ENCODE measurements around the gene RHOBTB3. TPM values are rescaled to one million over a fixed set of nuclear protein-coding genes. Genes with fewer than 3 reads are reported as not detected.

The RHOBTB3 gene
- total RNA-seq, 4 donors from 2014 or later, result 16.7 to 39.4 (median 28.2) TPM

DNA sequence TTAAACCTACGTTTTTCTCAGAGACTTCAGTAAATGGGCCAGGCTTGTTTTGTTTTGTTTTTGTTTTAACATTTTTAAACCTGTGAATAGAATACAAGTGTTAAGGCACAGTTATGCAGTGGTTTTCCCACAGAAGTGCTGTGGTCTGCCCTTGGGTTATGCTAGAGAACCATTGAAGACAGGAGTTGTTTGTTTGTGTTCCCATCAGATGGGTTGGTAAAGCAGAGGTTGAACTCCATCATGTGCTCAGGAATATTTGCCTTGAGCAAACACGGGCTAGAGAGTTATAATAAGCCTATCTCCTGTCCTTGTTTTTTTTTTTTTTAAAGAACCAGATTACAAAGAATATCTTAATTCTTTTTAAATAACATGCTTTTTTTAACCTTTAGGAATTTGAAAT lies 28.5 kb downstream of the RHOBTB3 start:
- WGBS, 2 donors, result 43 to 44% methylated on average over 2 of the region's 2 CpGs
- H3K4me3 ChIP-seq (ENCODE audit: low read depth, poor library complexity, severe bottlenecking), result no peak overlapping the region
- intact Hi-C loops (cut with DNase I; ENCODE audit: low total_unique reads), result no loop called here
- no peak for TF ChIP-seq POLR2A (IDR thresholded peaks at IDR 0.05)
- TF ChIP-seq, protein P1, sequence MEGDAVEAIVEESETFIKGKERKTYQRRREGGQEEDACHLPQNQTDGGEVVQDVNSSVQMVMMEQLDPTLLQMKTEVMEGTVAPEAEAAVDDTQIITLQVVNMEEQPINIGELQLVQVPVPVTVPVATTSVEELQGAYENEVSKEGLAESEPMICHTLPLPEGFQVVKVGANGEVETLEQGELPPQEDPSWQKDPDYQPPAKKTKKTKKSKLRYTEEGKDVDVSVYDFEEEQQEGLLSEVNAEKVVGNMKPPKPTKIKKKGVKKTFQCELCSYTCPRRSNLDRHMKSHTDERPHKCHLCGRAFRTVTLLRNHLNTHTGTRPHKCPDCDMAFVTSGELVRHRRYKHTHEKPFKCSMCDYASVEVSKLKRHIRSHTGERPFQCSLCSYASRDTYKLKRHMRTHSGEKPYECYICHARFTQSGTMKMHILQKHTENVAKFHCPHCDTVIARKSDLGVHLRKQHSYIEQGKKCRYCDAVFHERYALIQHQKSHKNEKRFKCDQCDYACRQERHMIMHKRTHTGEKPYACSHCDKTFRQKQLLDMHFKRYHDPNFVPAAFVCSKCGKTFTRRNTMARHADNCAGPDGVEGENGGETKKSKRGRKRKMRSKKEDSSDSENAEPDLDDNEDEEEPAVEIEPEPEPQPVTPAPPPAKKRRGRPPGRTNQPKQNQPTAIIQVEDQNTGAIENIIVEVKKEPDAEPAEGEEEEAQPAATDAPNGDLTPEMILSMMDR (IDR thresholded peaks at IDR 0.05), result no peak
- DNase-seq (ENCODE audit: low spot score in 2 of 2), result no peak

DNA sequence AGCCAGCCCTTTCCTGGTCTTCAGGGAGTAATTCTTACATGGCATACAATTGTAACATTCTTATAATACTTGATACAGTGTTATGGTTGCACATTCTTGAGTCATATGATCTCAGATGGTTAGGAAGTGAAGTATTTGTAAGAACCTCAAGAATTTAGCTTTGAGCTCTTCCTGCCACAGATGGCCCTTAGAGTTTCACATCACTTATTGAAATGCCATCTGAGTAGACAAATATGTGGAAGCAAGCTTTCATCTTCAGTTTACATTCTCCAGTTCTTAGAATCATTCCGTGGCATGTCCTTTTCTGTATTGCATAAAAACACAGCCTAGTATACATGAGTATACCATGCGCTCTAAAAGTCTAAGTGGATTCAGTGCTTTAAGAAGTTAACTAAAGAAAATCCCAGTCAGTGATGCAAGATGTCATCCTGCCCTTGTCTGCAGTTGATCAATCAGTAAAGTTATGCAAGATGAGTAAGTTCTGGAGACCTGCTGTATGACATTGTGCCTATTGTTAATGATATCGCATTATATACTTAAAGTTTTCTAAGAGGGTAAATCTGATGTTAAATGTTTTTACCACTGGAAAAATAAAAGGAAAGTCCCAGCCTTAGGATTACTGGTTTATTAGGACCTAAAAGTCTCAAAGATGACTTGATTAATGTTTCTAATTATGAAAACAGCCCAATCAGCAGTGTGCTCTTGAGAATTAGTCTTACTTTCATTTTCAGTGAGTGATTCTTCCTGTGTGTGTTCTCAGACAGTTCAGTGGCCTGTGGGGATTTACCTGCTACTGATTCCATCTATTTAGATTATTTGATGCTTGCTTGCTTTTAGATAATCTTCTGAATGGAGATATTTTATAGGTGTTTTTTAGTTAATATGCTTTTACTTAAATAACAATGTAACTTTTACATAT lies 29.4 kb downstream of the RHOBTB3 start:
- no peak overlapping the region for H3K4me3 ChIP-seq (ENCODE audit: low read depth, poor library complexity, severe bottlenecking)
- no peak for DNase-seq (ENCODE audit: low spot score in 2 of 2)
- 34% methylated on average over 3 of the region's 3 CpGs for WGBS, 2 donors
- intact Hi-C loops (cut with DNase I; ENCODE audit: low total_unique reads), result no loop called here
- TF ChIP-seq, protein P1 (IDR thresholded peaks at IDR 0.05), result no peak
- TF ChIP-seq POLR2A (IDR thresholded peaks at IDR 0.05), result no peak

DNA sequence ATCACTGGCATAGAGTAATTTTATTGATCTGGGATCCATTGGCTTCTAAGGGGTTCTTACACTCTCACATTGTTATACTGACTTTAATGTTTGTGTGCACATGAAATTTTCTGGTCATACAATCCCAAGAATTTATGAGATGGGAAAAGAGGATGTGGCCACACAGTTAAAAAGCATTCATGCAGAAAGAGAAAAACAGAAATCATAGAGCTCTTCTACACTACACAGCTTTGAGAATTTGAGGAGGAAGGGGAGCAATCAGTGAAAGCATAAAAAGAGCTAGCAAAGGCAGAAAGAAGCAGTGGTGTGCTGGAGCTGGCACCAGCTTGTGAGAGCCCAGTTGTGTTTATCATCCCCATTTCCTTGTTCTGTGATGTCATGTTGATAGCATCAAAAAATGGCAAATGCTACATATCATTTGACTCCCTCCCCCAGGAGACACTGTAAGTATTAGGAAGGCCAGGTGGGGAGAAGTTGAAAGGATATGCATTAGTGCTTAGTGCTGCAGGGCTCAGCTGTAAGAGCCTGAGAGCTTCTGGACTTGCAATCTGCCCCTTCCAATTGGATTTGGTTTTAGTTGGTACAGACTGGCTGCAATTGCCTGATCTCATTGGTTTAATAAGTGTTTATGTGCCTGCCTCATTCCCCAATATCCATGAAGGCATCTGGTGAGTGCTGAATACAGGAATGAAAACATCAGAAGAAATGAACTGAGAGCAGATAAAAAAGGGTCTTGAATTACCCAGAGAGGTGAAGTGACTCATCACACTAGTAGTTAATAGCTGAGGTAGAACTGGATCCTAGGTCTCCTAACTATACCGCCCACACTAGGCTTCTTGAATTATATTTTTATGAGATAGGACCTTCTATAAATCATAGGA lies 30.9 kb downstream of the RHOBTB3 start:
- DNase-seq (ENCODE audit: low spot score in 2 of 2), result no peak
- TF ChIP-seq, protein P1 (IDR thresholded peaks at IDR 0.05), result no peak
- no peak for TF ChIP-seq POLR2A (IDR thresholded peaks at IDR 0.05)

DNA sequence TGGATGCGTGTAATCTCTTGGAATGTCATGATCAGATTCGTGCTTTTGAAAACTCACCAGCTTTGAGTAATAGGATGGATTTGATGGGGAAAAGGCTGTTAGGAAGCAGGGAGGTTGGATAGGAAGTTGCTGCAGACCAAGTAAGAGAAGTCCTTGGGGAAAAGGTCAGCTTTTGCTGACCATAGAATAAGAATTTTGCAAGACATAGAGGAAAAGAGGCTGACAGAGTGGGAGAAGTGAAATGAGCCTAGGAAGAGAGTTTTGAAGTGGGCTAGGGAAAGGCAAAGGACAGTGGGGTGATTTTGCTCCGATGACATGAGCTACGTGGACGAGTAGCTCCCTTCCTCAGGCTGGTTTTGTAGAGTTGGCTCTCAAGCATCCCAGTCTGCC lies 31.5 kb downstream of the RHOBTB3 start:
- 83 to 86% methylated on average over 5 of the region's 5 CpGs for WGBS, 2 donors
- H3K4me3 ChIP-seq (ENCODE audit: low read depth, poor library complexity, severe bottlenecking), result no peak overlapping the region
- intact Hi-C loops (cut with DNase I; ENCODE audit: low total_unique reads), result no loop called here
- no peak for DNase-seq (ENCODE audit: low spot score in 2 of 2)
- no peak for TF ChIP-seq POLR2A (IDR thresholded peaks at IDR 0.05)
- TF ChIP-seq, protein P1 (IDR thresholded peaks at IDR 0.05), result no peak

More for the DNA sequence above, 30.9 kb downstream of the RHOBTB3 start:
- intact Hi-C loops (cut with DNase I; ENCODE audit: low total_unique reads), result no loop called here
- WGBS, 2 donors, result 85 to 91% methylated on average over 1 of the region's 1 CpG
- no peak overlapping the region for H3K4me3 ChIP-seq (ENCODE audit: low read depth, poor library complexity, severe bottlenecking)

DNA sequence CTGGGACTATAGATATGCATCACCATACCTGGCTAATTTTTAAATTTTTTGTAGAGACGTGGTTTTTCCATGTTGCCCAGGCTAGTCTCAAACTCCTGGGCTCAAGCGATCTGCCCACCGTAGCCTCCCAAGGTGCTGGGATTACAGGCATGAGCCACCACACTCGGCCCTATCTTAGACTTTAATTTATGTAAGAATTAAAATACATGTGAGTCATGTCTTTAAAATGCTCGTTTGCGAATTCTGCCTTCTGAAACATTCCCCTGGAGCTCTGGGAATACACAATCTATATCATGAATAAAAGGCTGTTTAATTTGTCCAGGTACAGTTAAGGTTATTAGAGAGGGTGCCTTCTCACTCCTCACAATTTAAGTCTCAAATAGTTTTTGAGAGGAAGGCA lies 32.8 kb downstream of the RHOBTB3 start:
- DNase-seq (ENCODE audit: low spot score in 2 of 2), result no peak
- no peak overlapping the region for H3K4me3 ChIP-seq (ENCODE audit: low read depth, poor library complexity, severe bottlenecking)
- intact Hi-C loops (cut with DNase I; ENCODE audit: low total_unique reads), result no loop called here
- TF ChIP-seq, protein P1 (IDR thresholded peaks at IDR 0.05), result no peak
- TF ChIP-seq POLR2A (IDR thresholded peaks at IDR 0.05), result no peak
- WGBS, 2 donors, result 68 to 73% methylated on average over 6 of the region's 6 CpGs
